Fibroblast of the aortic adventitia (primary cell): ENCODE measurements around the gene ALK. TPM values are rescaled to one million over a fixed set of nuclear protein-coding genes. Genes with fewer than 3 reads are reported as not detected.

Experiments used
- DNase-seq: peaks from one replicate; pipeline ENCODE4 v3.0.0-alpha.2; 2010; ENCODE audit warnings: low read depth
- H3K4me3 ChIP-seq: 2 replicates; pipeline ENCODE4 v1.5.1; 2011; ENCODE audit warnings: low read depth, mild to moderate bottlenecking, control low read depth, low read length, moderate library complexity
- total RNA-seq: library from RNA; depleted of rRNA; stranded (reverse); fragments of >200 nt; gene quantifications from 2 replicates; pipeline ENCODE4 v1.2.3, GENCODE V29; 2012; ENCODE audit warnings: low replicate concordance
- TF ChIP-seq, protein P1 (sequence below): IDR thresholded peaks from 2 replicates; pipeline ENCODE4 v1.5.1; 2011; ENCODE audit warnings: mild to moderate bottlenecking, low read length, control low read depth, inconsistent platforms; ENCODE audit not compliant: insufficient read depth

Gene ALK
- total RNA-seq, 1 donor = 0.27 TPM

DNA sequence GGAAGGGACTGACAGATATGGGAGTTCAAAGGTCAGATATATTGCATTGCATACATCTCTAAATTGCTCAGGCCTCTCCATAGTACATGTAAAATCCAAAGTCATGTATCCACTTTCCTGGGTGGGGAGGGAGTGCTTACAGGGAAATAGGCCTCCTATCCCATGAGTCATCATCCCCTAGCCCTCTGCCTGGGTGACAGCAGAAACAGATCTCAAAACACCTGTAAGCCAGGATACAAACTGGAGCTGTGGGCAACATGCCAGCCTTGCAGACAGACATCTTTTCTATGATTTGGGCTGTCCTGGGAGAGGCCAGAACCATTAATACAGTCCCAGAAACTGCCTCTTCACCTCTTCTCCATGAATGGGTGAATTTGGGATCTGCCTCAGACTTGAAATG lies 4.8 kb downstream of the ALK start:
- no peak for DNase-seq
- TF ChIP-seq, protein P1, sequence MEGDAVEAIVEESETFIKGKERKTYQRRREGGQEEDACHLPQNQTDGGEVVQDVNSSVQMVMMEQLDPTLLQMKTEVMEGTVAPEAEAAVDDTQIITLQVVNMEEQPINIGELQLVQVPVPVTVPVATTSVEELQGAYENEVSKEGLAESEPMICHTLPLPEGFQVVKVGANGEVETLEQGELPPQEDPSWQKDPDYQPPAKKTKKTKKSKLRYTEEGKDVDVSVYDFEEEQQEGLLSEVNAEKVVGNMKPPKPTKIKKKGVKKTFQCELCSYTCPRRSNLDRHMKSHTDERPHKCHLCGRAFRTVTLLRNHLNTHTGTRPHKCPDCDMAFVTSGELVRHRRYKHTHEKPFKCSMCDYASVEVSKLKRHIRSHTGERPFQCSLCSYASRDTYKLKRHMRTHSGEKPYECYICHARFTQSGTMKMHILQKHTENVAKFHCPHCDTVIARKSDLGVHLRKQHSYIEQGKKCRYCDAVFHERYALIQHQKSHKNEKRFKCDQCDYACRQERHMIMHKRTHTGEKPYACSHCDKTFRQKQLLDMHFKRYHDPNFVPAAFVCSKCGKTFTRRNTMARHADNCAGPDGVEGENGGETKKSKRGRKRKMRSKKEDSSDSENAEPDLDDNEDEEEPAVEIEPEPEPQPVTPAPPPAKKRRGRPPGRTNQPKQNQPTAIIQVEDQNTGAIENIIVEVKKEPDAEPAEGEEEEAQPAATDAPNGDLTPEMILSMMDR = no peak

DNA sequence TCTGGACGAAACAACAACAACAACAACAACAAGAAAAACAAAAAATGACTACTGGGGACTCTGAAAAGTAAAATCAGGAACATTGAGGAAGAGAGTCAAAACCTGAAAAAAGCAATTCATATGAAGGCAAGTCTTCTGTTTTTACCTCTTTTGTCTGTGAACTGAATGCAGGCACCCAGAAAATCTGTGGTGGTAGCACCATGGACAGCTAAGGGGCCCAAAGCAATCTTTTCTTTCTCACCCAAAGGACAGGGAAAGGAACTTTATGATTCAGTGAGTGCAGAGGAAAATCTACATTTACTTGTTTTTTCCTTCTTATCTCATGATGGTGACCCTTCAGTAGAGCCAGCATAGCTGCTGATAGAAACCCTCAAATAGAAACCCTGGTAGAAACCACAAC lies 10.4 kb downstream of the ALK start:
- H3K4me3 ChIP-seq = no peak overlapping the region
- DNase-seq = no peak
- TF ChIP-seq, protein P1 = no peak

More for the DNA sequence above, 4.8 kb downstream of the ALK start:
- no peak overlapping the region for H3K4me3 ChIP-seq

DNA sequence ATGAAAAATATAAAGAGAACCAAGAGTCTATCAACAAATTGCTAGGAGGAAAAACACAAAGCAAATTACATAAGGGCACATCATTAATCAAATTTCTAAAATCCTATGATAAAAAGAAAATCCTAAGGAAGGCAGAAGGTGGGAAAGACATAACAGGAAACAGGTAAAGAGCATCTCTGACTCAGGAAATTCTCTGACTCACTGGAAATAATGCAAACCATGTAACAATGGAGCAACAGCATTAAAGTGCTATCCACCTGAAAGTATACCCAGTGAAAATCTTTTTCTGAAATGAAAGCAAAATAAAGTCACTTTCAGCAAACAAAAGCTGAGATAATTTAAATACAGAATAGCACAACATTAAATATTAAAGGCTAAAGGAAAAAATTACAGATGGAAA lies 10.9 kb downstream of the ALK start:
- no peak overlapping the region for H3K4me3 ChIP-seq
- TF ChIP-seq, protein P1 = no peak
- DNase-seq = no peak

DNA sequence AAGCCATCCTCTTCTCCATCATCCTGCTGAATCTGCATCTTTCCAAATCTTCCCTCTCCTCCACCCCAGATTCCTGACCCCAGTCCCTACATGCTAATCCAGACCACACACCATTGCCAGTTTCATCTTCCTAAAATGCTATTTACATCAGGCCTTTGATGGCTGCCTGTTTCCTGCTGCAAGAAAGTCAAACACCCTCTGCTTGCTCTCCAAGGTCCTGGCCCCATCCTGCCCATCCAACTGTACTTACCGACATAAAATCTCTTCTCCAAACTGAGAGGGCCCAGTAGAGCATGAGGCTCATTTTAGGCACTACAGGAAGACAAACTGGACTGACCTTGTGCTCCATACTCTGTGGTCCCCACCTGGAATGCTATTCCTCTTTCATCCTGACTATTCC lies 19.0 kb downstream of the ALK start:
- H3K4me3 ChIP-seq = no peak overlapping the region
- DNase-seq = no peak
- TF ChIP-seq, protein P1 = no peak

DNA sequence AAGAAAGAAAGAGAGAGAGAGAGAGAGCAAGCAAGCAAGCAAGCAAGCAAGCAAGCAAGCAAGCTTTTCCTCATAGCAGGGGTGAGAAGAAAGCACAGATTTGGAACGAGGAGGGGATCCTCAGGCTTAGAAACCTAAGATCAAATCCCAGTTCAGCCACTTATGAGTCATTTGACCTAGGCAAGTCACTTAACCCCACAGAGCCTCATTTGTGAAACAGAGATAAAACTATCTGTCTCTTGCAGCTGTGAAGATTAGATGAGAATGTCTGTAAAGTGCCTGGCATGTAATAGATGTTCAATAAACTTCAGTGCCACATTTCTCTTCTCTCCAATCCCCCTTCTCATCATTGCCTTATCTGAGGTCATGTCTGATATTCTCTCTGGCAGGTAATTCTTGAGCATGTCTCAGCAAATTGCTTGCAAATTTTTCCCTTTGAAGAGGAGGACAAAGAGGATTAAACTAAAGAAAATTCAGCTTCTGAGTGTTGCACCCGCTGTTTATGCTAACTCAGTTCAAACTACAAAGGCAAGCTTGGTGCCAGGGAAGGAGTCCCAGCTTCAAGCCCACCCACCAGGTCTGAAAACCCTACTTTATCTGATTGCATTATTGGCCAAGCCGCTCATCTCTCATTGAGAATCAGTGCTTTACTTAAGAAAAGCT lies 20.3 kb downstream of the ALK start:
- no peak overlapping the region for H3K4me3 ChIP-seq
- TF ChIP-seq, protein P1 = no peak
- DNase-seq = no peak

DNA sequence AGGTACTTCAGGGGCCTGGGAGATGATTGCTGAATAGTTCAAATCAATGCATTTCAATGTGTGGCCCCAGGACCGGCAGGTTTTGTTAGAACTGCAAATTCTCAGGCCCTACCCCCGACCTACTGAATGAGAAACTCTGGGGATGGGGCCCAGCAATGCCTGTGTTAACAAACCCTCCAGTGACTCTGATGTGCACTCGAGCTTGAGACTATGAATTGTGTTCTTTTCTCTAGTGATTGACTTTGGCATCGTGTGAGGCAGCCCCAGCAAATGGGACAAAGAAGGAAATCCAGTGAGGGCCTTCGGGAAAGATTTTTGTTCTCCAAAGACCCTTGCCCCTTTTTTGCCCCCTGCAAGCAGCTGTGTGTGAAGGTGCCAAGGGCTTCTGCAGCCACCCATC lies 22.4 kb downstream of the ALK start:
- DNase-seq = no peak
- H3K4me3 ChIP-seq = no peak overlapping the region
- TF ChIP-seq, protein P1 = no peak
